Measurements from ENCODE around the gene NSMF.

GRCh38 chr9:137502008-137502911, 43.1 kb upstream of the NSMF start:
- TF ChIP-seq, protein P1, sequence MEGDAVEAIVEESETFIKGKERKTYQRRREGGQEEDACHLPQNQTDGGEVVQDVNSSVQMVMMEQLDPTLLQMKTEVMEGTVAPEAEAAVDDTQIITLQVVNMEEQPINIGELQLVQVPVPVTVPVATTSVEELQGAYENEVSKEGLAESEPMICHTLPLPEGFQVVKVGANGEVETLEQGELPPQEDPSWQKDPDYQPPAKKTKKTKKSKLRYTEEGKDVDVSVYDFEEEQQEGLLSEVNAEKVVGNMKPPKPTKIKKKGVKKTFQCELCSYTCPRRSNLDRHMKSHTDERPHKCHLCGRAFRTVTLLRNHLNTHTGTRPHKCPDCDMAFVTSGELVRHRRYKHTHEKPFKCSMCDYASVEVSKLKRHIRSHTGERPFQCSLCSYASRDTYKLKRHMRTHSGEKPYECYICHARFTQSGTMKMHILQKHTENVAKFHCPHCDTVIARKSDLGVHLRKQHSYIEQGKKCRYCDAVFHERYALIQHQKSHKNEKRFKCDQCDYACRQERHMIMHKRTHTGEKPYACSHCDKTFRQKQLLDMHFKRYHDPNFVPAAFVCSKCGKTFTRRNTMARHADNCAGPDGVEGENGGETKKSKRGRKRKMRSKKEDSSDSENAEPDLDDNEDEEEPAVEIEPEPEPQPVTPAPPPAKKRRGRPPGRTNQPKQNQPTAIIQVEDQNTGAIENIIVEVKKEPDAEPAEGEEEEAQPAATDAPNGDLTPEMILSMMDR (IDR thresholded peaks at IDR 0.05): no peak
- TF ChIP-seq ZFX (IDR thresholded peaks at IDR 0.05; ENCODE audit: borderline replicate concordance): no peak

Measured in 22Rv1 (cell line).